ENCODE measurements around the gene METTL2B. TPM values are rescaled to one million over a fixed set of nuclear protein-coding genes. Genes with fewer than 3 reads are reported as not detected.

The METTL2B gene
- total and polyA plus RNA-seq, 2 donors (not counting 3 experiments of a cell fraction or from before 2014, with no cell fraction given) = 15.9 to 30.0 TPM

- H3K9ac ChIP-seq (replicated peaks; ENCODE audit: extremely low read depth, insufficient read depth, low read length) = no peak overlapping the region
- no peaks in the 10 kb centered on the region for H4K20me1 ChIP-seq (replicated peaks; ENCODE audit: control insufficient read depth, extremely low read depth, insufficient read depth, low read length)
- ChIA-PET CTCF (interaction anchor here (0.6 to 20.8 kb wide), 7 partner anchors 9 to 87 kb away, joined by 3 to 632 read pairs (median 6); partner anchors contain the start of gene HILPDA), POLR2A (no interaction called here)
- H3K27me3 ChIP-seq (ENCODE audit: control insufficient read depth in 2 of 2, insufficient read depth in 2 of 2, low read length in 2 of 2) = peaks cover 12 to 14% of the 10 kb centered on the region in 2 experiments
- no peak overlapping the region for H2AFZ ChIP-seq (ENCODE audit: low read depth, low read length)
- dilution Hi-C loops (cut with MboI; ENCODE audit: extremely low pct_ligation_motif_present, low sequenced_read_pairs) (no loop called here), intact Hi-C loops (cut with micrococcal nuclease) (no loop called here)
- no peaks in the 10 kb centered on the region for H3K9me3 ChIP-seq (replicated peaks; ENCODE audit: control insufficient read depth, insufficient read depth, low read length)
- TF ChIP-seq CTCF (IDR thresholded peaks at IDR 0.05; ENCODE audit: extremely low read depth in 1 of 2, insufficient read depth in 1 of 2, low read depth in 1 of 2, low read length in 2 of 2) (no peak), MAX (IDR thresholded peaks at IDR 0.05; ENCODE audit: insufficient read depth, insufficient read length) (no peak), JUN (IDR thresholded peaks at IDR 0.05; ENCODE audit: borderline replicate concordance, insufficient read depth, insufficient read length, low read depth) (no peak)
- H3K4me3 ChIP-seq (replicated peaks in 1 of 3; ENCODE audit: insufficient read depth in 1 of 3, low read depth in 1 of 3, low read length in 3 of 3) = no peak overlapping the region
- H3K9me1 ChIP-seq (replicated peaks; ENCODE audit: control insufficient read depth, extremely low read depth, insufficient read depth, low read length) = no peaks in the 10 kb centered on the region
- H3K4me2 ChIP-seq (ENCODE audit: insufficient read depth, low read length) = no peak overlapping the region
- BruUV-seq (replicated peaks) = no TSS peak
- DNase-seq (ENCODE audit: low read depth, low spot score) (no peak), FAIRE-seq (no peak)
- no peaks in the 10 kb centered on the region for H3K79me2 ChIP-seq (ENCODE audit: control insufficient read depth, insufficient read depth, low read length)
- no peaks in the 10 kb centered on the region for H3K36me3 ChIP-seq (ENCODE audit: control insufficient read depth in 2 of 2, extremely low read depth in 1 of 2, insufficient read depth in 2 of 2, low read length in 2 of 2)
- H3K27ac ChIP-seq (ENCODE audit: insufficient read depth, low read depth, low read length) = no peak overlapping the region
- no peaks in the 10 kb centered on the region for H3K4me1 ChIP-seq (ENCODE audit: control insufficient read depth, extremely low read depth, insufficient read depth, low read length)
These were observed 41.9 kb upstream of the METTL2B start for GRCh38 chr7:128434413-128435326.
